ENCODE results near the gene ADRA1B. TPM values are rescaled to one million over a fixed set of nuclear protein-coding genes. Genes with fewer than 3 reads are reported as not detected.

ADRA1B gene
- polyA plus RNA-seq, 3 donors: not detected

- no peaks in the 10 kb centered on the region for H3K36me3 ChIP-seq (replicated peaks in 1 of 2; ENCODE audit: control insufficient read depth in 1 of 2, insufficient read depth in 2 of 2, low read length in 2 of 2)
- no peak overlapping the region for H3K9ac ChIP-seq (ENCODE audit: insufficient read depth, low read length, poor library complexity, severe bottlenecking)
- H3K27ac Mint-ChIP-seq: no peak overlapping the region
- H3K27ac ChIP-seq (ENCODE audit: low read depth in 1 of 2, low read length in 2 of 2): no peak overlapping the region
- intact Hi-C loops (cut with micrococcal nuclease): no loop called here
- no peak overlapping the region for H3K4me3 Mint-ChIP-seq
- no peak for DNase-seq
- H3K79me2 ChIP-seq (ENCODE audit: insufficient read depth, low read length): no peaks in the 10 kb centered on the region
- TF ChIP-seq CTCF (IDR thresholded peaks at IDR 0.05): no peak
- H3K27me3 Mint-ChIP-seq (ENCODE audit: low read depth in 3 of 3): peaks cover 0 to 3% (median 3%) of the 10 kb centered on the region in 3 donors
- no peak overlapping the region for H2AFZ ChIP-seq (ENCODE audit: insufficient read depth, low read depth, low read length, poor library complexity, severe bottlenecking)
- no peak overlapping the region for H3K4me2 ChIP-seq (replicated peaks; ENCODE audit: extremely low read depth, low read length, poor library complexity, severe bottlenecking)
- no peaks in the 10 kb centered on the region for H3K9me3 ChIP-seq (replicated peaks in 1 of 2; ENCODE audit: control insufficient read depth in 1 of 2, insufficient read depth in 1 of 2, low read length in 2 of 2)
- H3K4me3 ChIP-seq (replicated peaks in 1 of 3; ENCODE audit: low read depth in 2 of 3, low read length in 3 of 3): no peak overlapping the region
- peaks cover 0 to 2% (median 0%) of the 10 kb centered on the region in 7 donors for H3K9me3 Mint-ChIP-seq
- peaks cover 7% of the 10 kb centered on the region for H3K4me1 Mint-ChIP-seq
- no peaks in the 10 kb centered on the region for H3K36me3 Mint-ChIP-seq
- no peaks in the 10 kb centered on the region for H4K20me1 ChIP-seq (ENCODE audit: insufficient read depth, low read length)
- no peaks in the 10 kb centered on the region for H3K4me1 ChIP-seq (ENCODE audit: control insufficient read depth in 1 of 2, insufficient read depth in 2 of 2, low read length in 2 of 2)
- H3K27me3 ChIP-seq (ENCODE audit: control insufficient read depth in 2 of 2, insufficient read depth in 2 of 2, low read length in 2 of 2): peaks cover 2 to 4% of the 10 kb centered on the region in 2 donors
Measured at GRCh38 chr5:159883522-159883950, 32.7 kb upstream of the ADRA1B start.

GRCh38 chr5:159884917-159885620, 31.2 kb upstream of the ADRA1B start:
- peaks cover 2 to 4% of the 10 kb centered on the region in 2 donors for H3K27me3 ChIP-seq (ENCODE audit: control insufficient read depth in 2 of 2, insufficient read depth in 2 of 2, low read length in 2 of 2)
- no peak overlapping the region for H3K27ac ChIP-seq (ENCODE audit: low read depth in 1 of 2, low read length in 2 of 2)
- no peaks in the 10 kb centered on the region for H3K36me3 Mint-ChIP-seq

More at GRCh38 chr5:159884917-159885620, 31.2 kb upstream of the ADRA1B start:
- intact Hi-C loops (cut with micrococcal nuclease): no loop called here
- no peaks in the 10 kb centered on the region for H3K36me3 ChIP-seq (replicated peaks in 1 of 2; ENCODE audit: control insufficient read depth in 1 of 2, insufficient read depth in 2 of 2, low read length in 2 of 2)
- peaks cover 0 to 2% (median 0%) of the 10 kb centered on the region in 7 donors for H3K9me3 Mint-ChIP-seq
- H3K9ac ChIP-seq (ENCODE audit: insufficient read depth, low read length, poor library complexity, severe bottlenecking): no peak overlapping the region
- H3K4me1 ChIP-seq (ENCODE audit: control insufficient read depth in 1 of 2, insufficient read depth in 2 of 2, low read length in 2 of 2): no peaks in the 10 kb centered on the region
- H3K27ac Mint-ChIP-seq: no peak overlapping the region
- no peaks in the 10 kb centered on the region for H3K79me2 ChIP-seq (ENCODE audit: insufficient read depth, low read length)
- no peak for DNase-seq
- TF ChIP-seq CTCF (IDR thresholded peaks at IDR 0.05): no peak
- peaks cover 1 to 3% (median 2%) of the 10 kb centered on the region in 3 donors for H3K27me3 Mint-ChIP-seq (ENCODE audit: low read depth in 3 of 3)
- no peak overlapping the region for H3K4me2 ChIP-seq (replicated peaks; ENCODE audit: extremely low read depth, low read length, poor library complexity, severe bottlenecking)
- H3K4me3 ChIP-seq (replicated peaks in 1 of 3; ENCODE audit: low read depth in 2 of 3, low read length in 3 of 3): no peak overlapping the region
- no peak overlapping the region for H3K4me3 Mint-ChIP-seq
- H3K9me3 ChIP-seq (replicated peaks in 1 of 2; ENCODE audit: control insufficient read depth in 1 of 2, insufficient read depth in 1 of 2, low read length in 2 of 2): no peaks in the 10 kb centered on the region
- H4K20me1 ChIP-seq (ENCODE audit: insufficient read depth, low read length): no peaks in the 10 kb centered on the region
- no peaks in the 10 kb centered on the region for H3K4me1 Mint-ChIP-seq
- no peak overlapping the region for H2AFZ ChIP-seq (ENCODE audit: insufficient read depth, low read depth, low read length, poor library complexity, severe bottlenecking)
